GM21619 (cell line): ENCODE data around the gene PLS3.
"Not testable (repeated sequence)": the region's sequence is repeated elsewhere in the genome, so short reads cannot be mapped to it uniquely, and the experiment has no call there.

ENCODE experiments used
- ATAC-seq: cut with Tn5 transposase; IDR thresholded peaks from one replicate; pipeline ENCODE4 v1.9.1; 2021; ENCODE audit not compliant: unreplicated experiment

PLS3 gene

DNA sequence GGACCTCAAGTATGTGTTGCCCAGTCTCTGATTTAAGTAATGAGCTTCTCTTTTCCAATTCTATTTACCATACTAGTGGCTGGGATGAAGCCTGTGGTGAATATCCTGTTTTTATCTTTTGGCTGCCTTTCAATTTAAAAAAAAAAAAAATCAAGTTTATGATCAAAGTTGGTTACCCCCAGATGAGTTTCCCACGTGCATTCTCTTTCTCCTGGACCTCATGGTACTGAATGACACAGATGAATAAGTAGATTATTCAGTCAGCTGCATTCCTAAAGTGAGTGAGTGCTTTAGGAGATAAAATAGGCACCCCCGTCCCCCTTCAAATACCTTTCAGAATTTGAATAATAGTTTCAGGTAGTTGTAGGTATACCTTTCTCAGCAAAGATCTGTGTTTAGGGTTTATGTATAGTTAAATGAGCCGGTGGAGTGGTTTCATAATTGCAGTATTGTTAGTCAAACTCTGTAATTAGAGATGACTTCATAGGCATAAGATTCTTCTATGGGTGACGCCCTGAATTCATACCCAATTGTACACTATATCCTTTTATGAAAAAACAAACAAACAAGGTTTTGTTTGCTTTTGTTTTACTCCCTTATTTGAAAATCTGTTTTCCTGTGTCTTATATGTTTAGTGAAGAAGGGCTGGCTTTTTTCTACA lies 41.9 kb downstream of the PLS3 start:
- no peak for ATAC-seq

DNA sequence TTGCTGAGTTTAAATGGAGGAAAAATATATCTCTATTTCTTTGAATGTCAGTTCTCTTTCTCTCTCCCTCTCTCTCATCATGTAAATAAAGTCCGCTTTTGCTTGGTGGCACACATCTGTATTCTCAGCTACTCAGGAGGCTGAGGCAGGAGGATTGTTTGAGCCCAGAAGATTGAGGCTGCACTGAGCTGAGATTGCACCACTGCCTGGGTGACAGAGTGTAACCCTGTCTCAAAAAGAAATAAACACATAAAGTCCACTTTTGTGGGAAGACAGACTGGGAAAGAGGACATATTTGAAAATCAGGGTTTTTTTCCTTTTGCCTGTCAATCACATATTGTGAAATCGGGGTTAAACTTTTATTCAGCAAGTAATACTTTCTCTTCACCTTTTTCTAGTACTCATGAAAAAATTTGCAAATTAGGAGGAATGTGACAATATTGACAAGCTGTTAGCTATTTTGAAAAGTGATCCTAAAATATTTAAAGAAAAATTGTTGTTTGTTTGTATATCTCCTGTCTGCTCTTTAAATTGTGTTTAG lies 42.6 kb downstream of the PLS3 start:
- ATAC-seq: no peak

DNA sequence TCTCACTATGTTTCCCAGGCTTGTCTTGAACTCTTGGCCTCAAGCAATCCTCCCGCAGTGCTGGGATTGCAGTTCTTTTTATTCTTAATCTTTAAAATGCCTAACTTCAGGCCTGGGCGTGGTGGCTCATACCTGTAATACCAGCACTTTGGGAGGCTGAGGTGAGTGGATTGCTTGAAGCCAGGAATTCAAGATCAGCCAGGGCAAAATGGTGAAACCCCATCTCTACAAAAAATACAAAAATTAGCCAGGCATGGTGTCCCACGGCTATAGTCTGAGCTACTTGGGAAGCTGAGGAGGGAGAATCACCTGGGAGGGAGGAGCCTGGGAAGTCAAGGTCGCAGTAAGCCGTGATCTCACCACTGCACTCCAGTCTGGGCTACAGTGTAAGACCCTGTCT lies 45.9 kb downstream of the PLS3 start:
- ATAC-seq: no peak

DNA sequence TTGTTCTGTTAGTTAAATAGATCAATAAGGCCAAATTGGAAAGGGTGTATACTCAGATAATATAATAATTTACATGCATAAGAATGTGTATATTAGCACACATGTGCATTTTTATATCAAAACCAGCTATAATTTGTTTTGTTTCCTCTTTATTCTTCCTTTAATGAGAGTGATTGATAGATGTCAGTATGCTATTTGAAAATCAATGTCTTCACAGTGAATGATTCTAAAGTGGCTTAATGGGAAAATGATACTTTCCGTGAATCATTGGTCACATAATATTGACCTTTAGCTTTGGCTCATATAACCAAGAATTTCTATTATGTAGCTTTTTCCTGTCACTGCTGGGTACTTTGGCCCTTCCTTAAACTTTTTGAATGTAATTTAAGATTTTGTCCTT lies 48.6 kb downstream of the PLS3 start:
- ATAC-seq: no peak

DNA sequence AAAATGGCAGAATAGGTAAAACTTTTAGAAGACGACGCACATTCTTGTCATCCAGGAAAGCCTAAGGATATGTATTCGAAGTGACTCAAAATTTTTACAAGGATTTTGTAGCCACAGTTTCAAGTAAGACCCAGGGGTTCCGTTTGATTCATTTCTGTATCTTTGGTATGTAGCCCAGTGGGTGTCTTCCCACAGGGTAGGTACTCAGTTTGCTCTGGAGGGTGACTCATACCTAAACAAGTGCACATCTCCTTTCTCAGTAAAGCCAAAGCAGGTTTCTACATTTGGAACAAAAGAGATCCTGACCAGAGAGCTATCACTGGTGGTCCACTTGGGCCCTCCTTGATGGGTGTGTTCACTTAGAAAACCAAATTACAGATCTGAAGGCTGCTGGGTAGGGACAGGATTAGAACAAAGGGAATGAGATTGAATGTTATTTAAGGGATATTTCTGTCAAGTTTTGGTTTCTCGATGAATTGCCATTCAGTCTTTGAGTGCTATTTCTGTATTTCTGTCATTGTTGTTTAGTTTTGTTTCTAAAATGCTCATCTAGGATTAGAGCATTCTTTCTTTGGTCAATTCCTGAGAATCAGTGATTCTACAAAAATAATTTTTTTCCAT lies 56.1 kb downstream of the PLS3 start:
- no peak for ATAC-seq

DNA sequence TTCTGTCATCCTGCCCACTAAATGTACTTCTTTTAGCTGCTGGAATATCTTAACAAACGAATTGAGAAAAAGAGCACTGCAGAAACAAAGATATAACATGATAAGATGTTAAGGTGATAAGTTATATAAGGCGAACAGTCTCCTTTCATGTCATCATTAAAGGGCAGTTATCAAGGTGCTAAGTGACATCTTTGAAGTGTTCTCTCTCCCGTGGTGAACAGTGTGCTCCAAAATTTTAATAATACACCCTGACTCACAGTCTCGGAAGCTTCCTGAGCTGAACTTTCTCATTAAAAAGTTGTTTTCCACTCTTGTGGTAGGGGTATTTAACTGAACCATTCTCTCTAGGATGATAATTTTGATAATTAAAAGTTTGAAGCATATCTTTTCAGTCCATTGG lies 61.6 kb downstream of the PLS3 start:
- ATAC-seq: no peak

DNA sequence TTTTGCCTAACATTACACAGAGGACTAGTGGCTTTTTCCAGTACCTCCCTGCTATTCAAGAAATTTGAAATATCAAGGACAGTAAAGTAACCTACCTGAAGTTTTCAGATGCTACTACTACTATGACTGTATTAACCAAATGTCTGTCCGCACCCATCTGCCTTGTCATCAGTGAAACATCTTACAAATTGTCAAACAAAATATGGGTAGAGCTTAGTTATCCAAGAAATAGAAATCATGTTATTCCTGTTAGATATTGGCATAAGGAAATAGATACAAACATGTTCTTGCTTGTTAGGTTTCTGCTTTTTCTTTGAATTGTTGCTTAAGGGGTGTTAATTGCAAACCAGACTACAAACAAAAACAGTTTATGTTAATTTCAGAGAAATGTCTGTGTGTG lies 63.9 kb downstream of the PLS3 start:
- no peak for ATAC-seq

DNA sequence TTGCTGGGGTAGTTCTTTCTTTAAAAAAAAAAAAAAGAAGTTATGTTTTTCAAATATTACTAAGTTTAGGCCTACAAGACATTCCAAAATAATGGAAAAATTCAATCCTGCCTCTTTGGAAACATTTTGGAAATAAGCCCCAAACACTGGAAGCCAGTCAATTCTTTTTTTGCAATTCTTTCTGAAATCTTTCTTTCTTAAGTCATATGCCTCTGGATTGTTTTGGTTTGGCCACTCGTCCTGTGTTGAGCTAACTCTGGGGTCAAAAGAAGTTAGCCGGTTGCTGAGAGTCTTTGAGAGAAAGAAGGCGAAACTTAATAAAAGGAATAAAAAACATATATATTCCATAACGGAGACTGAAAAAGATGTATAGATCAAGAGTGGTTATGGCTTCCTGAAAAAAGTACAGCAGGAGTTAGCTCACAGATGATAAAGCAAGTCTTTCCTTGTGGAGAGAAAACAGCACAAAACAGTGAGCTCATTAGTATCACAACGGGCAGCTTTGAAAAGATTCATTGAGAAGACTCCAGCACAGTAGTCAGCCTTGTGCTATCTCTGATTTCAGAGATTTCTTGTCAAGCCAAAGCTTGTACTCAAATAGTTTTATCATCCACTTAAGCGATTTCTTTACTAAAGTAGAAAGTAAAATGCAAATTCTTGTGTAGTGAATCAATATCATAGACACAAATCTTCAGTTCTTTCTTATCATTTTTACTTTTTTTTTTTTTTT lies 64.8 kb downstream of the PLS3 start:
- no peak for ATAC-seq

DNA sequence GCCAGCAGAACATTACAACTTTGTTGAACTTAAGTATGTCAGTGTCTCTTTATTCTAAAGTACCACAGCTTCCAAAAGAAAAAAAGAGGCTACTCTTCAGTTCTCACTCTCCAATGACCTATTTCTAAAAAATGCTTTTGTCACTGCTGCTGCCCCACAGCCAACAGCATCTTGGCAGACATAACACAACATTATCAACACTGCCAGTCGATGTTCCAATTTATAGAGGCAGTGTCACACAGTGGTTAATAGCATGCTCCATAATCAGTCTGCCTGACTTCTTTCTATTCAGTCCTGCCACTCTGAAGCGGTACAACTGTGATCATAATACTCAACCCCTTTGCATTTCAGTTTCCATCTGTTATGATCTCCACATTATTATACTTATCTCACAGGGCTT lies 69.2 kb downstream of the PLS3 start:
- ATAC-seq: no peak

DNA sequence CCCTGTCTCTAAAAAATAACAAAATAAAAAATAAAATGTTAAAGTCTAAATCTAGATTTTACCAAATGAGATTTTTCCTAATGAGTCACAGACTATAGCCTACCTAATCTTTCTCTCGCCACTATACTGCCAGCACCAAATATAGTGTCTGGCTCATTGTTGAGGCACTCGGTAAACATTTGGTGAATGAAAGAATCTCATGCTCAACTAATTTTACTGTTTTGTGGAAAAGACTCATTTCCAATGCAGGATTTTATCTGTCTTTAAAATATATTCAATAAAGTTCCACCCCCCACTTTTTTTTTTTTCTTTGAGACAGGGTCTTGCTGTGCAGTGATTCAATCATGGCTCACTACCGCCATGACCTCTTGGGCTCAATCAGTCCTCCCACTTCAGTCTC lies 71.5 kb downstream of the PLS3 start:
- ATAC-seq: no peak

DNA sequence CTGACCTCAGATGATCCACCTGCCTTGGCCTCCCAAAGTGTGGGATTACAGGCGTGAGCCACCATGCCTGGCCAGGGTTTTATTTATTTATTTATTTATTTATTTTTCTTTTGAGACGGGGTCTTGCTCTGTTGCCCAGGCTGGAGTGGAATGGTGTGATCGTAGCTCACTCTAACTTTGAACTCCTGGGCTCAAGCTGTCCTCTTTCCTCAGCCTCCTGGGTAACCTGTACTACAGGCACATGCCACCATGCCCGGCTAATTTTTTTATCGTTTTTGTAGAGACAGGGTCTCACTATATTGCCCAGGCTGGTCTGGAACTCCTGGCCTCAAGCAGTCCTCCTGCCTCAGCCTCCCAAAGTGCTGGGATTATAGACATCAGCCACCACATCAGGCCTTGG lies 72.4 kb downstream of the PLS3 start:
- ATAC-seq: not testable (repeated sequence)

DNA sequence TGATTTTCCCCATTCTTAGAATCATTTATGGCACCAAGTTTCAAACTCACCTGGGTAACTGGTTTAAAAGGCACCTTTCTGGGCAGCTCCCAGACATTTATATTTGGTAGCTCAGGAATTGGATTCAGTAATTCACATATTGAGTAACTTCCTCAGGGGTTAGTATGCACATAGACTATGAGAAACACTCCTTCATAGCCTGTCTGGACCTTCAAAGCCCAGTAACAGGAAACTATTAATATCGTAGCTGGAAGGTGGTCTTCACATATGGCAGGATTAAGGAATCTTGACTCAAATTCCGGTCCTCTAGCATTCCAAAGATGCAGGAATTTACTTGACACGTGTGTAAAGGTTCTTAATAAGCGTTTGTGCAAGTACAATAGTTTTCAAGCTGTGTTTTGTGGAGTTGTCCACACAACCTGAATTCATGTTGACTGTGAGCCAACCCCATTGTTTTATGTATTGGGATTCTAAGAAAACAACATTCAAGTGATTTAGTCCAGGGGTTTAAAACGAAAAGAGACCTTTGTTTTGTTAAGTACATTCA lies 78.4 kb downstream of the PLS3 start:
- ATAC-seq: no peak

DNA sequence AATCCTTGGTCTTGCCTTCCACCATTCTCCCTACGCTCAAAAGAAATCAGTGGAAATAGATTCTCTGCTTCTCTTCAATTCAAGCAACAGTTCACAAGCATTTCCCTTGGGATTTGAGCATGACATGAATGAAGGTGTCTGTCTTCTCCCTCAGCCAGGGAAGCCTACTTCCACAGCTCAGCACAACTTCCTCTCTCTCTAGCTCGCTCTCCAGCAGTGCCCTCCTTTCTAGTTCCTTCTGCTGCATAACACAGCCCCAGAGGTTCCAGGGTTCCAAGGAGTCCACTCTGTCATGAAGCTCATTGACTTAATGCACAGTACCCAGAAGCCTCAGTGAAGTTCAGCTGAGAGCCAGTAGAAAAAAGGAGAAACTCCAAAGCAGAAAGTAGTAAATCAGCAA lies 81.3 kb downstream of the PLS3 start:
- ATAC-seq: no peak

DNA sequence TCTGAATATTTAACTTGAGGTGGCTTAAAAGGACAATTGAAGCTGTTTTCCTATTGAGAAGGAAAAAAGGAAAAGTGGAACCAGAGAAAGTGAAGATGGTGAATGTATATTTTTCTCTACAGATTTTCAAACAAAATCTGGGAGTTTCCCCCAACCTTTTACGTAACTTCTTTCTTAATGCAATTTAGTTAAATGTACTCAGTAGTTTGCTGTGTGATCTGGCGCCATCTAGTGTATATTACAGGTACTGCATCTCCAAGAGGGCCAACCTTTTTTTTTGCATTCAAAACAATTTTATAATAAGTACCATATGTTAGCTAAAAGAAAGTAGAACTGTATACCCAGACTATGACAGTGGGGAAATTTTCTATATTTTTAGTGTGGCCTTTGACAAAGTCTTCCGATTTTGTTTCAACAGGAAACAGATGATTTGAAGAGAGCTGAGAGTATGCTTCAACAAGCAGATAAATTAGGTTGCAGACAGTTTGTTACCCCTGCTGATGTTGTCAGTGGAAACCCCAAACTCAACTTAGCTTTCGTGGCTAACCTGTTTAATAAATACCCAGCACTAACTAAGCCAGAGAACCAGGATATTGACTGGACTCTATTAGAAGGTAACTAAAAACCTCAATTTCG lies 82.0 kb downstream of the PLS3 start:
- no peak for ATAC-seq

DNA sequence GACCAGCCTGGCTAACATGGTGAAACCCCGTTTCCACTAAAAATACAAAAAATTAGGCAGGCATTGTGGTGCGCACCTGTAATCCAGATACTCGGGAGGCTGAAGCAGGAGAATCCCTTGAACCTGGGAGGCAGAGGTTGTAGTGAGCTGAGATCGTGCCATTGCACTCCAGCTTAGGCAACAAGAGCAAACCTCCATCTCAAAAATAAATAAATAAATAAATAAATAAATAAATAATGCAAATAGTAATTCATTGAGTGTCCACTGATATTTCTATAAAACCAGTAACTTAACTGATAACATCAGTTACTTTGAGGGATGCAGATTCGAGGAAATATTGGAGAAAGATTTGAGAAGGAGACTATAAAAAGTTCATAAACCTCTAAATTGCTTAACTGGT lies 83.4 kb downstream of the PLS3 start:
- not testable (repeated sequence) for ATAC-seq

DNA sequence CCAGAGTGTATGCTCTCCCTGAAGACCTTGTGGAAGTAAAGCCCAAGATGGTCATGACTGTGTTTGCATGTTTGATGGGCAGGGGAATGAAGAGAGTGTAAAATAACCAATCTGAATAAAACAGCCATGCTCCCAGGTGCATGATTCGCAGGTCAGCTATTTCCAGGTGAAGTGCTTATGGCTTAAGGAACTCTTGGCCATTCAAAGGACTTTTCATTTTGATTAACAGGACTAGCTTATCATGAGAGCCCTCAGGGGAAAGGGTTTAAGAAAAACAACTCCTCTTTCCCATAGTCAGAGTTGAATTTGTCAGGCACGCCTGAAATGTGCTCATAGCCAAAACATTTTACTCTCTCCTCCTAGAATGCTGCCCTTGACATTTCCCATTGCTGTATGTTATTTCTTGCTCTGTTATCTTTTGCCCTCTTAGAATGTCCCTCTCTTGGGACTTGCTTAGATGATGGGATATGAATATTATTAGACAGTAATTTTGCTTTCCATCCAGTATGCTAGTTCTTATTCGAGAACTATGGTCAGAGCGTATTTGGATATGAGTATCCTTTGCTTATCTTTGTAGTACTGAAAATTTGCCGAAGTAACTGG lies 88.6 kb downstream of the PLS3 start:
- ATAC-seq: no peak

DNA sequence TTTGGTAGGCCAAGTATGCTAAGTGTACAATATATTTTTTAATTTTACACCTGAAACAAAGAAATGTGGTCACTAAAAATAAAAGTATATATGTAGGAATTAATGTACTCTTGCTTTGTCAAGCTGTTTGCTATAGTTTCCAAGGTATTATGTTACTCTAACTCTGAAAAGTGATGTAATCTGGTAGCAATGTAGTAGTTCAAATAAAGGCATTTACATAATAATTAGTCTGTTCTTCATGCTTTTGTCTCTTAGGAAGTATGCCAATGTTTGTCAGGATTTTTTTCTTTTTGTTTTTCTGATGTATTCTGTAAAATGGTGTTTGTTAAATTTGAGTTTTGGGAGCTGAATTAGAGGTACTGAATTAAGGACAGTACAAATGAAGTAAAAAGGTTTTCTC lies 89.5 kb downstream of the PLS3 start:
- no peak for ATAC-seq

DNA sequence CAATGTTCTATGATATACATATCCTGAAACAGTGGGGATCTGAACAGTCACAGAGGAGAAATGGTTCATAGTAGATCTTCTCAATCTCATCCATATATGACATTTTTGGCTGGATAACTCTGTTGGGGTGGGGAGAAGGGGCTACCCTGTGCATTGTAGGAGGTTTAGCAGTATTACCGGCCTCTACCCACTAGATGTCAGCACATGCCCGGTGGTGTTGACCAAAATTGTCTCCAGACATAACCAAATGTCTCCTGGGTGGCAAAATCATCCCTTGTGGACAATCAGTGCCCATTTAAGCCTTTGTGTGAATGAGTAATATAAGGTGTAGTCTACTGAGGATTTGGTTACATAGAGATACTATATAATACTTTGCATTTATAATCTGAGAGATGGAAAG lies 89.9 kb downstream of the PLS3 start:
- no peak for ATAC-seq

DNA sequence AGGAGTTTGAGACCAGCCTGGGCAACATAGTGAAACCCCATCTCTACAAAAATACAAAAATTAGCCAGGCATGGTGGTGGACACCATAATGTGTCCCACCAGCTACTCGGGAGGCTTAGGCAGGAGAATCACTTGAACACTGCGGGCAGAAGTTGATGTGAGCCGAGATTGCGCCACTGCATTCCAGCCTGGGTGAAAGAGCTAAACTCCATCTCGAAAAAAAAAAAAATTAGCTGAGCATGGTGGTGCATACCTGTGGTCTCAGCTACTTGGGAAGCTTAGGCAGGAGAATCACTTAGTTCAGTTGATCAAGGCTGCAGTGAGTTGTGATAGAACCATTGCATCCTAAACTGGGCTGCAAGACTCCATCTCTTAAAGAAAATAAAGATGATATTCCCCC lies 91.2 kb downstream of the PLS3 start:
- ATAC-seq: no peak

DNA sequence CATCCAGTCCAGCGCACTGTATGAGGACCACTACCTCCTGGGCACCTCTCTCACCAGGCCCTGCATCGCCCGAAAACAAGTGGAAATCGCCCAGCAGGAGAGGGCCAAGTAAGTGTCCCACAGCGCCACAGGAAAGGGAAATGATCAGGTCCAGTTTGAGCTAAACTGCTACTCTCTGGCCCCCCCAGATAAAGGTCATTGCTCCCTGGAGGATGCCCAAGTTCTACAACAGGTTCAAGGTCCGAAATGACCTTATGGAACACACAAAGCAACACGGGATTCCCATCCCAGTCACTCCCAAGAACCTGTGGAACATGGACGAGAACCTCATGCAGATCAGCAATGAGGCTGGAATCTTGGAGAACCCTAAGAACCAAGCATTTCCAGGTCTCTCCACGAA lies 104.1 kb downstream of the PLS3 start:
- ATAC-seq: no peak

DNA sequence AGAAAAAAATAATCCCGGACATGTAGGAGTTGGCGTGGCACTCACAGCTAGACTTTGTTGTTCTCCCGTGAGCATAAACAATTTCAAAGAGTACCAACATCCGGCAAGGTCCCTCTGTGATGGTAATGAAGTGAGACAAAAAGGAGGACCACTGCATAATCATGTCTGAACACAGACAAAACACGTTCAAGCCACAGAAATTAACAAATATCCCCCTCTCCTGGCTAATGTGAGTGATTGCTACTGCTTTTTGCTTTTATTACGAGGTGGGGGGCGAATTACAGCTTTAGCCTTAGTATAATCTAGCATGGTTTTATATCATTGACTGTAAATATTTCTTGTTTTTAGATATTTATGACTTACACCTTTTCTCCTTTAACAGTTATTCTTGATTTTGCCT lies 118.5 kb downstream of the PLS3 start:
- no peak for ATAC-seq
